H9 (cell line): ENCODE data around the gene CCNY. TPM values are rescaled to one million over a fixed set of nuclear protein-coding genes. Genes with fewer than 3 reads are reported as not detected.
"Not testable (repeated sequence)": the region's sequence is repeated elsewhere in the genome, so short reads cannot be mapped to it uniquely, and the experiment has no call there.

Source experiments
- DNase-seq: peaks from one replicate; pipeline ENCODE4 v3.0.0-alpha.2; 2017
- H2AFZ ChIP-seq: one replicate; pipeline ENCODE4 v1.6.1; 2013; ENCODE audit warnings: mild to moderate bottlenecking, low read length, control low read depth, moderate library complexity
- H2AK5ac ChIP-seq: 2 replicates; pipeline ENCODE4 v1.6.1; 2013; ENCODE audit warnings: low read length, control low read depth, mixed read lengths; ENCODE audit not compliant: insufficient read length
- H2BK120ac ChIP-seq: one replicate; pipeline ENCODE4 v1.6.1; 2013; ENCODE audit warnings: low read depth, mild to moderate bottlenecking, low read length, control low read depth, inconsistent platforms; ENCODE audit not compliant: poor library complexity, severe bottlenecking
- H2BK12ac ChIP-seq: 2 replicates; pipeline ENCODE4 v1.6.1; 2013; ENCODE audit warnings: low read length, control low read depth, mixed read lengths, low read depth; ENCODE audit not compliant: insufficient read length
- H2BK15ac ChIP-seq: 2 replicates; pipeline ENCODE4 v1.6.1; 2013; ENCODE audit warnings: low read depth, low read length, control low read depth
- H2BK20ac ChIP-seq: one replicate; pipeline ENCODE4 v1.6.1; 2013; ENCODE audit warnings: low read depth, mild to moderate bottlenecking, low read length, control low read depth, inconsistent platforms; ENCODE audit not compliant: poor library complexity, severe bottlenecking
- H2BK5ac ChIP-seq: 2 replicates; pipeline ENCODE4 v1.6.1; 2013; ENCODE audit warnings: low read length, control low read depth, mixed read lengths; ENCODE audit not compliant: insufficient read length
- H3K14ac ChIP-seq: 2 replicates; pipeline ENCODE4 v1.6.1; 2013; ENCODE audit warnings: low read length, control low read depth; ENCODE audit not compliant: insufficient read depth
- H3K18ac ChIP-seq: 2 replicates; pipeline ENCODE4 v1.6.1; 2013; ENCODE audit warnings: low read depth, mild to moderate bottlenecking, mixed read lengths, low read length, control low read depth; ENCODE audit not compliant: insufficient read length
- H3K23ac ChIP-seq: 2 replicates; pipeline ENCODE4 v1.6.1; 2013; ENCODE audit warnings: low read length, control low read depth, mixed read lengths, low read depth; ENCODE audit not compliant: insufficient read length
- H3K23me2 ChIP-seq: 2 replicates; pipeline ENCODE4 v1.6.1; 2013; ENCODE audit warnings: low read depth, mild to moderate bottlenecking, mixed read lengths, low read length, control low read depth; ENCODE audit not compliant: insufficient read length, poor library complexity, severe bottlenecking
- H3K27ac ChIP-seq: 2 replicates; pipeline ENCODE4 v1.5.1; 2013; ENCODE audit warnings: low read length, control low read depth, mixed read lengths, low read depth; ENCODE audit not compliant: insufficient read length
- H3K27me3 ChIP-seq: 2 replicates; pipeline ENCODE4 v1.6.1; 2013; ENCODE audit warnings: low read length, control low read depth, inconsistent platforms; ENCODE audit not compliant: insufficient read depth
- H3K4ac ChIP-seq: 2 replicates; pipeline ENCODE4 v1.6.1; 2013; ENCODE audit warnings: low read depth, mild to moderate bottlenecking, control low read depth, inconsistent platforms, low read length, moderate library complexity
- H3K4me1 ChIP-seq: 2 replicates; pipeline ENCODE4 v1.6.1; 2013; ENCODE audit warnings: low read length, control low read depth, inconsistent platforms; ENCODE audit not compliant: insufficient read depth
- H3K4me2 ChIP-seq: 2 replicates; pipeline ENCODE4 v1.6.1; 2013; ENCODE audit warnings: low read length, control low read depth, mixed read lengths; ENCODE audit not compliant: insufficient read length, insufficient read depth
- H3K56ac ChIP-seq: 2 replicates; pipeline ENCODE4 v1.6.1; 2013; ENCODE audit warnings: low read depth, mild to moderate bottlenecking, mixed read lengths, low read length, control low read depth; ENCODE audit not compliant: insufficient read length
- H3K79me1 ChIP-seq: 2 replicates; pipeline ENCODE4 v1.6.1; 2013; ENCODE audit warnings: low read depth, mild to moderate bottlenecking, moderate library complexity, low read length, control low read depth, inconsistent platforms; ENCODE audit not compliant: insufficient read depth, poor library complexity, severe bottlenecking
- H3K79me2 ChIP-seq: 2 replicates; pipeline ENCODE4 v1.6.1; 2013; ENCODE audit warnings: low read length, control low read depth, inconsistent platforms; ENCODE audit not compliant: insufficient read depth
- H3K9ac ChIP-seq: 2 replicates; pipeline ENCODE4 v1.6.1; 2013; ENCODE audit warnings: low read length, control low read depth, mixed read lengths; ENCODE audit not compliant: insufficient read length; ENCODE audit errors: extremely low read depth
- H3K9me3 ChIP-seq: one replicate; pipeline ENCODE4 v1.6.1; 2013; ENCODE audit warnings: low read depth, low read length, inconsistent platforms; ENCODE audit not compliant: control insufficient read depth
- H3T11ph ChIP-seq: one replicate; pipeline ENCODE4 v1.6.1; 2013; ENCODE audit warnings: mild to moderate bottlenecking, low read length, control low read depth, inconsistent platforms
- H4K20me1 ChIP-seq: one replicate; pipeline ENCODE4 v1.6.1; 2013; ENCODE audit not compliant: control insufficient read depth, insufficient read length, insufficient read depth
- H4K5ac ChIP-seq: 2 replicates; pipeline ENCODE4 v1.6.1; 2013; ENCODE audit warnings: low read depth, mild to moderate bottlenecking, mixed read lengths, low read length, control low read depth; ENCODE audit not compliant: insufficient read length
- H4K8ac ChIP-seq: replicated peaks from 2 replicates; pipeline ENCODE4 v1.6.1; 2013; ENCODE audit warnings: low read length, control low read depth, mixed read lengths, low read depth; ENCODE audit not compliant: insufficient read length
- H4K91ac ChIP-seq: 2 replicates; pipeline ENCODE4 v1.6.1; 2013; ENCODE audit warnings: low read depth, mild to moderate bottlenecking, moderate library complexity, mixed read lengths, low read length, control low read depth; ENCODE audit not compliant: insufficient read length
- H3K27ac Mint-ChIP-seq, 3 experiments: 2 replicates in 2 of 3; 3 replicates in 1 of 3; pipeline ENCODE4 v1.8.0; 2020 to 2021; ENCODE audit warnings: mixed read lengths in 3 of 3, mild to moderate bottlenecking in 1 of 3, moderate library complexity in 1 of 3
- H3K27me3 Mint-ChIP-seq: 2 replicates; pipeline ENCODE4 v1.8.0; 2021; ENCODE audit warnings: low read depth, mild to moderate bottlenecking, moderate library complexity, mixed read lengths
- H3K36me3 Mint-ChIP-seq, 3 experiments: 2 replicates in 2 of 3; 3 replicates in 1 of 3; pipeline ENCODE4 v1.8.0; 2020 to 2021; ENCODE audit warnings: low read depth in 3 of 3, mixed read lengths in 3 of 3; ENCODE audit not compliant: insufficient read depth in 1 of 3
- H3K4me1 Mint-ChIP-seq, 2 experiments: 2 replicates each; pipeline ENCODE4 v1.8.0; 2020; ENCODE audit warnings: mixed read lengths in 2 of 2
- H3K4me3 Mint-ChIP-seq, 2 experiments: 2 replicates in 1 of 2; 3 replicates in 1 of 2; pipeline ENCODE4 v1.8.0; 2020 to 2021; ENCODE audit warnings: mild to moderate bottlenecking in 2 of 2, mixed read lengths in 2 of 2, moderate library complexity in 1 of 2
- H3K9me3 Mint-ChIP-seq, 2 experiments: 2 replicates in 1 of 2; 3 replicates in 1 of 2; pipeline ENCODE4 v1.8.0; 2020; ENCODE audit warnings: mild to moderate bottlenecking in 2 of 2, mixed read lengths in 2 of 2, moderate library complexity in 1 of 2
- CTCF ChIP-seq: fragments of 200-600 bp; sonication (generic); conservative IDR thresholded peaks from 3 replicates; pipeline ENCODE4 v1.8.0; 2021; ENCODE audit warnings: antibody characterized with exemption, mild to moderate bottlenecking
- WGBS: extraction: QIAGEN DNeasy Blood & Tissue Kit; methylation state at CpG from one replicate; pipeline ENCODE4 v1.1.7; 2013; ENCODE audit warnings: missing lambda C conversion rate, low lambda C conversion rate, mixed read lengths; ENCODE audit not compliant: insufficient read length; ENCODE audit errors: extremely low coverage; 5-methylcytosine and 5-hydroxymethylcytosine counted together
- total RNA-seq: library from RNA; stranded (reverse); gene quantifications from 2 replicates; pipeline ENCODE4 v1.2.1, GENCODE V29; 2021

The CCNY gene
- total RNA-seq, 1 experiment from 2014 or later: 62.1 TPM

GRCh38 chr10:35417795-35418194, 81.5 kb downstream of the CCNY start:
- H3K9me3 Mint-ChIP-seq: no peaks in the 10 kb centered on the region
- H3K27me3 ChIP-seq: no peaks in the 10 kb centered on the region
- H3K27me3 Mint-ChIP-seq: no peaks in the 10 kb centered on the region
- H2BK15ac ChIP-seq: no peak overlapping the region
- TF ChIP-seq CTCF: no peak
- no peak overlapping the region for H3K23ac ChIP-seq
- no peak overlapping the region for H2BK120ac ChIP-seq
- H3K4me2 ChIP-seq: no peak overlapping the region
- no peak overlapping the region for H2BK20ac ChIP-seq
- H4K91ac ChIP-seq: no peak overlapping the region
- H3K4me3 Mint-ChIP-seq: no peak overlapping the region
- no peak overlapping the region for H3K4ac ChIP-seq
- no peak overlapping the region for H3K9ac ChIP-seq
- no peak overlapping the region for H3K14ac ChIP-seq
- H3K36me3 Mint-ChIP-seq: no peaks in the 10 kb centered on the region
- no peak overlapping the region for H3K56ac ChIP-seq
- H3K18ac ChIP-seq: no peak overlapping the region
- H4K20me1 ChIP-seq: no peaks in the 10 kb centered on the region
- H4K8ac ChIP-seq: no peak overlapping the region
- peaks cover 16% of the 10 kb centered on the region for H3K4me1 ChIP-seq
- H2BK5ac ChIP-seq: no peak overlapping the region
- H3K27ac ChIP-seq: no peak overlapping the region
- peaks cover 3% of the 10 kb centered on the region for H3K79me1 ChIP-seq
- no peak overlapping the region for H2AK5ac ChIP-seq
- H3K9me3 ChIP-seq: no peaks in the 10 kb centered on the region
- no peak overlapping the region for H3T11ph ChIP-seq
- peaks cover 47 to 61% of the 10 kb centered on the region in 2 experiments for H3K4me1 Mint-ChIP-seq
- H3K27ac Mint-ChIP-seq: 0 out of 7 replicates have a peak overlapping the region, but pooled peaks of 2 of the 3 experiments have one; percentile 20 to 23
- no peak for DNase-seq
- no peaks in the 10 kb centered on the region for H3K23me2 ChIP-seq
- no peak overlapping the region for H4K5ac ChIP-seq
- H3K79me2 ChIP-seq: peaks cover 9% of the 10 kb centered on the region; the same call in 1 of the 2 replicates
- no peak overlapping the region for H2BK12ac ChIP-seq
- no peak overlapping the region for H2AFZ ChIP-seq

DNA sequence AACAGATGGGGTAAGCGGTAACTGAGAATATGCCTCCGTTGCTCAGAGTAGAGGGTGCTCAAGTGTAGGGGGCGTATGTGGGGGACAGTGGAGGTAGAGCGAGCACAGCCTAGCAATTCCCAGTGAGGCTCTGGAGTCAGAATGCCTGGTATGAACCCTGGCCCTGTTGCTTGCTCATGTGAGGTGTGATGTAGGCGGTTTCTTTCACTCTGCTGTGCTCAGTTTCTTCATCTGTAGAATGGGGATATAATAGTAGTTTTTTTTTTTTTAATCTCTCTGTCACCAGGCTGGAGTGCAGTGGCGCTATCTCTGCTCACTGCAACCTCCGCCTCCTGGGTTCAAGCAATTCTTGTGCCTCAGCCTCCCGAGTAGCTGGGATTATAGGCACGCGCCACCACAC, 82.3 kb downstream of the CCNY start:
- not testable (repeated sequence) for H3K36me3 Mint-ChIP-seq, H3K23ac ChIP-seq, H2BK5ac ChIP-seq, H3K9ac ChIP-seq, H3K4ac ChIP-seq, H3K18ac ChIP-seq, H4K5ac ChIP-seq, H2BK20ac ChIP-seq, H2BK15ac ChIP-seq, H3K79me2 ChIP-seq, H3K79me1 ChIP-seq, H2AFZ ChIP-seq, H3T11ph ChIP-seq, H3K27me3 ChIP-seq, H4K91ac ChIP-seq, H2BK12ac ChIP-seq, DNase-seq, H3K4me3 Mint-ChIP-seq, H3K14ac ChIP-seq, H3K23me2 ChIP-seq, H3K27me3 Mint-ChIP-seq, H3K9me3 Mint-ChIP-seq, H3K4me2 ChIP-seq, H3K56ac ChIP-seq, H3K9me3 ChIP-seq, H2AK5ac ChIP-seq, H2BK120ac ChIP-seq, H4K20me1 ChIP-seq, H3K27ac ChIP-seq, H4K8ac ChIP-seq
- H3K4me1 ChIP-seq: peaks cover 11% of the 10 kb centered on the region
- peak overlapping the region in 1 of 3 experiments; percentile 83; a peak in 1 of 7 replicates for H3K27ac Mint-ChIP-seq
- no CpG with 5 or more reads among the region's 10 CpGs for WGBS
- peaks cover 47 to 61% of the 10 kb centered on the region in 2 experiments for H3K4me1 Mint-ChIP-seq
